ENCODE data around the gene DTL. TPM values are rescaled to one million over a fixed set of nuclear protein-coding genes. Genes with fewer than 3 reads are reported as not detected.
"Not testable (repeated sequence)": the region's sequence is repeated elsewhere in the genome, so short reads cannot be mapped to it uniquely, and the experiment has no call there.

The DTL gene
- total RNA-seq, 1 donor from 2014 or later: 17.6 TPM

DNA sequence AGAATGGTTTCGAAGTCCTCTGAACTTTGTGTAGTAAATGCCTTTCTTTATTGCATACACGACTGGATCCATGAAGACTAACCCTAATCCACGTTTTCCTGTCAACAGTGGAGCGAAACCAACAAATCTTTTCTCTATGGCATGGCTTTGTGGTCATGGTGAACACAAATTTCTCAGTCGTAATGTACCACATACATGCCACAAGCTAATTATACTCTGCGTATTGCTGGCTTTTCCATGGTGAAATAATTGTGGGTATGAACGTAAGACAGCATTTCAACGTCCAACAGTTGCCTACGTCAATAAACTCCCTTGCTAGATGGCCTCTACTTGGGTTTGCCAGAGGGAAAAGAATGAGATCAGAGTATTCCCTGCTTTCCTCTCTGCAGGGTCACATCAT, 27.7 kb upstream of the DTL start:
- no peak for TF ChIP-seq CTCF (conservative IDR thresholded peaks at IDR 0.05; ENCODE audit: low read depth, low read length)
- no peak for DNase-seq (ENCODE audit: low read depth)
- H3K4me3 ChIP-seq (ENCODE audit: low read depth, low read length): no peak overlapping the region

DNA sequence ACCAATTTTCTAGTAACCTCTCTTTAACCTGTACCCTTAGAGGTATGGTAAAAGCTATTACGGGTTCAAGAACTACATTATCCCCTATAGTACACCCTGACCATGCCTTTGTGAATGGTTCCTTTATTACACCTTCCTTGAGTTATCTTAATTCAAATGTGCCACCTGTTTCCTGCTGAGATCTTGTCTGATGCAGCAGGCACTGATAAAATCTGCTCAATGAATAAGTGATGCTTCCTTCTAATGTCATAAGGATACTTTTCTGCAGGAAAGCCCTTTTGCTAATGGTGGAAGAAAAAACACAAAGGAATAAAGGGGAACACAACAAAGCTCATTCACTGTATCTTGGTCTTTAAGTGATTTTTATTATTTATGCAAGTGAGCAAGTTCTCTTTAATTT, 26.0 kb upstream of the DTL start:
- no peak for DNase-seq (ENCODE audit: low read depth)
- no peak overlapping the region for H3K4me3 ChIP-seq (ENCODE audit: low read depth, low read length)
- no peak for TF ChIP-seq CTCF (conservative IDR thresholded peaks at IDR 0.05; ENCODE audit: low read depth, low read length)

- DNase-seq (ENCODE audit: low read depth): no peak
- no peak for TF ChIP-seq CTCF (conservative IDR thresholded peaks at IDR 0.05; ENCODE audit: low read depth, low read length)
These were observed 25.5 kb upstream of the DTL start for GRCh38 chr1:212010004-212010403.

GRCh38 chr1:212012034-212012740, 23.4 kb upstream of the DTL start:
- peak; percentile 99 for TF ChIP-seq CTCF (conservative IDR thresholded peaks at IDR 0.05; ENCODE audit: low read depth, low read length)
- DNase-seq (ENCODE audit: low read depth): no peak
- H3K4me3 ChIP-seq (ENCODE audit: low read depth, low read length): no peak overlapping the region

More at GRCh38 chr1:212010004-212010403, 25.5 kb upstream of the DTL start:
- H3K4me3 ChIP-seq (ENCODE audit: low read depth, low read length): no peak overlapping the region

DNA sequence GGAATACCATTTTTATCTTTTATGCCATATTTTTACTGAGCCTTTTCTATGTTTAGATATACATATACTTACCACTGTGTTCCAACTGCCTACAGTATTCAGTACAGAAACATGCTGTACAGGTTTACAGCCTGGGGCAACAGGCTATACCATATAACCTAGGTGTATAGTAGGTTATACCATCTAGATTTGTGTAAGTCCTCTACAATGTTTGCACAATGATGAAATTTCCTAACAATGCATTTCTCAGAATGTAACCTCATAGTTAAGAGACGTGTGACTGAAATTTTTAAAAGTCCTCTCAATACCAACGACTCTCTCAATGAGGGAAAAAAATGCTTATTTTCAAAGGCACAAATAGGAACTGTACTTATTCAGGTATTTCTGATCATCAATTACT, 21.9 kb upstream of the DTL start:
- no peak for DNase-seq (ENCODE audit: low read depth)
- TF ChIP-seq CTCF (conservative IDR thresholded peaks at IDR 0.05; ENCODE audit: low read depth, low read length): no peak

GRCh38 chr1:212020975-212021374, 14.6 kb upstream of the DTL start:
- no peak for TF ChIP-seq CTCF (conservative IDR thresholded peaks at IDR 0.05; ENCODE audit: low read depth, low read length)
- no peak for DNase-seq (ENCODE audit: low read depth)
- no peak overlapping the region for H3K4me3 ChIP-seq (ENCODE audit: low read depth, low read length)

More for the DNA sequence above, 21.9 kb upstream of the DTL start:
- no peak overlapping the region for H3K4me3 ChIP-seq (ENCODE audit: low read depth, low read length)

DNA sequence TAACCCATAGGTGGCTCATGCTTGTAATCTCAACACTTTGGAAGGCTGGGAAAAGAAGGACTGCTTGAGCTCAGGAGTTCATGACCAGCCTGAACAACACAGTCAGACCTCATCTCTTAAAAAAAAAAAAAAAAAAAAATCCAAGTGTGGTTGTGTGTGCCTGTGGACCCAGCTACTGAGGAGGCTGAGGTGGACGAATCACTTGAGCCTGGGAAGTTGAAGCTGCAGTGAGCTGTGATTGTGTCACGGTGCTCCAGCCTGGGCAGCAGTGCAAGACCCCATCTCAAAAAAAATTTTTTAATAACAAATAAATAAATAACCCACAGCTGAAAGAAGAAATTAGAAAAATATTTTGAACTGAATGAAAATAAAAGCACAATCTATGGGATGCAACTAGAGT, 14.0 kb upstream of the DTL start:
- no peak for TF ChIP-seq CTCF (conservative IDR thresholded peaks at IDR 0.05; ENCODE audit: low read depth, low read length)
- H3K4me3 ChIP-seq (ENCODE audit: low read depth, low read length): no peak overlapping the region
- DNase-seq (ENCODE audit: low read depth): no peak

DNA sequence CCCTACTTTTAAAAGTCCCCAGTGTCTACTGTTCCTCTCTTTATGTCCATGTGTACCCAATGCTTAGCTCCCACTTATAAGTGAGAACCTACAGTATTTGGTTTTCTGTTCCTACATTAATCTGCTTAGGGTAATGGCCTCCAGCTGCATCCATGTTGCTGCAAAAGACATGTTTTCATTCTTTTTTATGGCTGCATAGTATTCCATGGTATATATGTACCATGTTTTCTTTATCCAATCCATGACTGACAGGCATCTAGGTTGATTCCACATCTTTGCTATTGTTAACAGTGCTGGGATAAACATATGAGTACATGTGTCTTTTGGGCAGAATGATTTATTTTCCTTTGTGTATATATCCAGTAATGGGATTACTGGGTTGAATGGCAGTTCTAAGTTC, 12.6 kb upstream of the DTL start:
- H3K4me3 ChIP-seq (ENCODE audit: low read depth, low read length); DNase-seq (ENCODE audit: low read depth): not testable (repeated sequence)

Data from epithelial cell of proximal tubule (primary cell).